Spleen (tissue), 11 donors: ENCODE measurements around the gene AKAP3. TPM values are rescaled to one million over a fixed set of nuclear protein-coding genes. Genes with fewer than 3 reads are reported as not detected.

Source experiments
- DNase-seq: peaks from one replicate; pipeline ENCODE4 v3.0.0-alpha.2; 2020
- H3K27ac ChIP-seq, 8 donors: fragments of 200-600 bp; sonication (generic) in 7 of 8; 1 replicate in 4 of 8; 2 replicates in 4 of 8; pipeline versions ENCODE4 v1.5.0 to v1.8.0; 2016 to 2021; ENCODE audit warnings: inconsistent platforms in 4 of 8, mild to moderate bottlenecking in 4 of 8, moderate library complexity in 1 of 8
- H3K27me3 ChIP-seq, 7 donors: fragments of 200-600 bp; sonication (generic) in 6 of 7; replicated peaks in 1 of 7; 1 replicate in 4 of 7; 2 replicates in 3 of 7; pipeline versions ENCODE4 v1.5.0 to v1.8.0; 2016 to 2021; ENCODE audit warnings: inconsistent platforms in 3 of 7, mild to moderate bottlenecking in 1 of 7
- H3K36me3 ChIP-seq, 6 donors: fragments of 200-600 bp; sonication (generic) in 5 of 6; 1 replicate in 4 of 6; 2 replicates in 2 of 6; pipeline versions ENCODE4 v1.5.0 to v1.8.0; 2016 to 2021; ENCODE audit warnings: inconsistent platforms in 2 of 6
- H3K4me1 ChIP-seq, 6 donors: fragments of 200-600 bp; sonication (generic) in 5 of 6; 1 replicate in 3 of 6; 2 replicates in 3 of 6; pipeline versions ENCODE4 v1.5.0 to v1.8.0; 2016 to 2021; ENCODE audit warnings: inconsistent platforms in 3 of 6
- H3K4me3 ChIP-seq, 8 donors: fragments of 200-600 bp; sonication (generic) in 7 of 8; 1 replicate in 4 of 8; 2 replicates in 4 of 8; pipeline versions ENCODE4 v1.5.0 to v1.8.0; 2016 to 2021; ENCODE audit warnings: inconsistent platforms in 4 of 8, mild to moderate bottlenecking in 4 of 8, moderate library complexity in 2 of 8
- H3K9me3 ChIP-seq, 8 donors: fragments of 200-600 bp; sonication (generic) in 7 of 8; 1 replicate in 4 of 8; 2 replicates in 4 of 8; pipeline versions ENCODE4 v1.5.0 to v1.8.0; 2016 to 2021; ENCODE audit warnings: inconsistent platforms in 4 of 8
- POLR2A ChIP-seq, 3 donors: fragments of 450-650 bp; IDR thresholded peaks; one replicate each; pipeline ENCODE4 v1.5.1; 2017; ENCODE audit warnings: antibody characterized with exemption in 3 of 3, mild to moderate bottlenecking in 1 of 3
- POLR2AphosphoS5 ChIP-seq, 3 donors: sonication (generic); formaldehyde crosslinking; IDR thresholded peaks; one replicate each; pipeline ENCODE4 v1.5.1; 2017; ENCODE audit warnings: antibody characterized with exemption in 3 of 3
- WGBS, 5 donors: extraction: QIAGEN DNeasy Blood & Tissue Kit in 3 of 5; methylation state at CpG; one replicate each; pipeline versions ENCODE4 v1.1.5 to v1.1.7; 2013 to 2018; 5-methylcytosine and 5-hydroxymethylcytosine counted together
- intact Hi-C: fragments of 100-400 bp; cut with DNase I; formaldehyde crosslinking; loops from one replicate; pipeline ENCODE4 v1.15.0; 2023; ENCODE audit warnings: low total_unique reads
- polyA plus RNA-seq, 3 donors: library from polyadenylated mRNA; stranded (reverse); fragments of 200-250 nt; gene quantifications; one replicate each; pipeline ENCODE4 v1.2.1, GENCODE V29; 2013
- total RNA-seq, 7 donors: library from RNA; depleted of rRNA in 3 of 7; stranded (reverse); fragments of >200 nt in 3 of 7; fragmentation: NEBNext Ultra II Directional in 4 of 7; extraction: Animal tissue kit (Norgen Biotek cat#: 25700) in 4 of 7; gene quantifications; one replicate each; pipeline versions ENCODE4 v1.1.0 to v1.2.1, GENCODE V29; 2016 to 2021
- TF ChIP-seq, protein P1 (sequence below), 11 experiments: fragments of 200-600 bp in 7 of 11; fragments of 450-650 bp in 4 of 11; sonication (generic) in 4 of 11; IDR thresholded peaks in 8 of 11; conservative IDR thresholded peaks in 3 of 11; 1 replicate in 7 of 11; 2 replicates in 4 of 11; pipeline versions ENCODE4 v1.4.0 to v1.8.0; 2016 to 2021; ENCODE audit warnings: antibody characterized with exemption in 11 of 11, inconsistent platforms in 4 of 11, mild to moderate bottlenecking in 1 of 11
- donor health status: healthy with polysubstance abuse.
- donor health status: DM: no; HTN: no; CAD: no; lungs with moderate emphysema.
- donor health status: DM: no; HTN: no; CAD: no.
- donor health status: Bipolar disorder and iron deficiency.
- donor health status: healthy.
- donor health status: DM: no; HTN: no; CAD: no.
- donor health status: DM: yes; HTN: yes; CAD: no.

AKAP3 gene
- total and polyA plus RNA-seq, 10 donors, result 0.39 to 2.4 (median 1.5) TPM

DNA sequence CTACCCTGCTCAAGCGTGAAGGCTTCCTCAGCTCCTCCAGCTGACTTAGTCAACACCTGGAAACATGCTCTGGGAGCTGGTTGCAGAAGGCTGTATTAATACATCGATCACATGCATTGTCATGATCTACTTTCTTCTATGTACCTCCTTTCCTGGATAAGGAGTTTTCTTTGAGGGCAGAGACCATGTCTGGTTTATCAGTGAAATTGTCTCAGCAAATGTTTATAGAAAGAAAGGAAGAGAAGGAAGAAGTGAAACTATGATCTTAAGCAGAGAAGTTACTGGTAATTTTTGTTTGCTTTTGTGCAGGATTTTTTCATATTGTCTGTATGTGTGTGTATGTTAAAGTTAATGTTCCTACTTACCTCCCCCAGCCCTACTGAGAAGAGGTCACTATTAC, 82.4 kb downstream of the AKAP3 start:
- Histone ChIP-seq H3K36me3 (no peaks in the 10 kb centered on the region), H3K4me3 (peak overlapping the region in 1 of 8 donors; percentile 37), H3K9me3 (no peaks in the 10 kb centered on the region), H3K27me3 (peaks cover 0 to 5% (median 0%) of the 10 kb centered on the region in 7 donors), H3K4me1 (peaks cover 6 to 79% (median 50%) of the 10 kb centered on the region in 6 donors), H3K27ac (peak overlapping the region in 7 of 8 donors; percentile 67 to 87 (median 79))
- no peak for DNase-seq
- 58 to 74% (median 65%) methylated on average over 2 of the region's 2 CpGs for WGBS, 5 donors
- intact Hi-C loops, result no loop called here
- TF ChIP-seq POLR2AphosphoS5 (IDR thresholded peaks at IDR 0.05) (no peak), POLR2A (IDR thresholded peaks at IDR 0.05) (no peak)
- TF ChIP-seq, protein P1, sequence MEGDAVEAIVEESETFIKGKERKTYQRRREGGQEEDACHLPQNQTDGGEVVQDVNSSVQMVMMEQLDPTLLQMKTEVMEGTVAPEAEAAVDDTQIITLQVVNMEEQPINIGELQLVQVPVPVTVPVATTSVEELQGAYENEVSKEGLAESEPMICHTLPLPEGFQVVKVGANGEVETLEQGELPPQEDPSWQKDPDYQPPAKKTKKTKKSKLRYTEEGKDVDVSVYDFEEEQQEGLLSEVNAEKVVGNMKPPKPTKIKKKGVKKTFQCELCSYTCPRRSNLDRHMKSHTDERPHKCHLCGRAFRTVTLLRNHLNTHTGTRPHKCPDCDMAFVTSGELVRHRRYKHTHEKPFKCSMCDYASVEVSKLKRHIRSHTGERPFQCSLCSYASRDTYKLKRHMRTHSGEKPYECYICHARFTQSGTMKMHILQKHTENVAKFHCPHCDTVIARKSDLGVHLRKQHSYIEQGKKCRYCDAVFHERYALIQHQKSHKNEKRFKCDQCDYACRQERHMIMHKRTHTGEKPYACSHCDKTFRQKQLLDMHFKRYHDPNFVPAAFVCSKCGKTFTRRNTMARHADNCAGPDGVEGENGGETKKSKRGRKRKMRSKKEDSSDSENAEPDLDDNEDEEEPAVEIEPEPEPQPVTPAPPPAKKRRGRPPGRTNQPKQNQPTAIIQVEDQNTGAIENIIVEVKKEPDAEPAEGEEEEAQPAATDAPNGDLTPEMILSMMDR (IDR thresholded peaks at IDR 0.05 in 8 of 11, conservative IDR thresholded peaks at IDR 0.05 in 3 of 11), result no peak

Other genes with a start within 250 kb of the AKAP3 start
- gene FGF6, start 203.2 kb downstream of the AKAP3 start, total RNA-seq, result not detected
- not detected for gene FGF6, start 203.2 kb downstream of the AKAP3 start, polyA plus RNA-seq
- gene RAD51AP1, start 110.2 kb downstream of the AKAP3 start, total RNA-seq, result 10 to 100 TPM in 1 of 7 donors, 1 to 10 TPM in 6; 3.7 to 10.9 (median 5.3) TPM
- gene RAD51AP1, start 110.2 kb downstream of the AKAP3 start, polyA plus RNA-seq, result 1 to 10 TPM; 3.6 to 6.7 (median 4.8) TPM
- 10 to 100 TPM; 32.4 to 46.1 (median 42.0) TPM for gene DYRK4, start 86.8 kb downstream of the AKAP3 start, total RNA-seq
- 10 to 100 TPM; 54.7 to 69.6 (median 55.6) TPM for gene DYRK4, start 86.8 kb downstream of the AKAP3 start, polyA plus RNA-seq
- gene NDUFA9, start 63 bp upstream of the AKAP3 start, total RNA-seq, result 10 to 100 TPM; 34.8 to 91.0 (median 74.8) TPM
- gene NDUFA9, start 63 bp upstream of the AKAP3 start, polyA plus RNA-seq, result 10 to 100 TPM; 38.8 to 54.0 (median 50.3) TPM
- gene GALNT8, start 71.3 kb upstream of the AKAP3 start, total RNA-seq, result 1 to 10 TPM in 6 of 7 donors, under 1 TPM in 1; 0.60 to 3.7 (median 1.6) TPM
- gene GALNT8, start 71.3 kb upstream of the AKAP3 start, polyA plus RNA-seq, result 1 to 10 TPM in 1 of 3 donors, under 1 TPM in 2; 0.59 to 1.1 (median 0.93) TPM